ENCODE measurements around the gene NOCT.

Gene NOCT

DNA sequence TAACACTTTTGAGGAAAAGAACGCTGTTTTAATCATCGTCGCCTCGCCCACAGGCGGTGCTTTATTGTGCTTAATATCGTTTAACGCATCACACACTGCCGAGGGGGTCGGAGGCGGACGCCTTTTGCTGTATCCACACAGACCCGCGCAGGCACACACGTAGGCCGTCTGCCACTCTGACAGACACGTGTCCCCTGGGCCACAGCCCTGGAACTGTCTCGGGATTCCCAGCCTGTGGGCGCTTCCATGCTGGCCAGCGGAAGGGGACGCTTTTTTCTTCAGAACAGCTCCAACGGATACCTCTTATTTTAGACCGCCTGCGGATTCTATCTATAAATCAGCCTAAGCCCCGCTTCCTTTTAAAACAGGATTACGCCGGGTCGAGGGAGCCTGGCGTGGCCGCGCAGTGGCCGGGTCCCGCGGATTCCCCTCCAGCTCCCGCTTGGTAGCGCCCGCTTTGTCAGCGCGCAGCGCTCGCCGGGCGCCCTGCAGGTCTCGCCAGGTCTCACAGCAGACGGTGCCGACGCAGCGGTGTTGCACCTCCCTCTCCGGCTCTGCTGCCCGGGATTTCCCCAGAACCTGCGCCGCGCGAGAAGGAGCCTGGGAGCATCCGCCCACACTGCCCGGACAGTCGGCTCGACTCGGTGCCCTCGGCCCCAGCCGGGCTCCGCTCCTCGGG lies at the start of gene NOCT:
Gene NOCT, plus strand, starts transcription at position 513 of the 679 bp plus-strand sequence. CDS start 201 bp downstream, outside the sequence.
- H3K4me3 ChIP-seq (ENCODE audit: control insufficient read depth, low read depth, low read length) = peak within 1 kb of the TSS; percentile 48
- TF ChIP-seq, protein P1, sequence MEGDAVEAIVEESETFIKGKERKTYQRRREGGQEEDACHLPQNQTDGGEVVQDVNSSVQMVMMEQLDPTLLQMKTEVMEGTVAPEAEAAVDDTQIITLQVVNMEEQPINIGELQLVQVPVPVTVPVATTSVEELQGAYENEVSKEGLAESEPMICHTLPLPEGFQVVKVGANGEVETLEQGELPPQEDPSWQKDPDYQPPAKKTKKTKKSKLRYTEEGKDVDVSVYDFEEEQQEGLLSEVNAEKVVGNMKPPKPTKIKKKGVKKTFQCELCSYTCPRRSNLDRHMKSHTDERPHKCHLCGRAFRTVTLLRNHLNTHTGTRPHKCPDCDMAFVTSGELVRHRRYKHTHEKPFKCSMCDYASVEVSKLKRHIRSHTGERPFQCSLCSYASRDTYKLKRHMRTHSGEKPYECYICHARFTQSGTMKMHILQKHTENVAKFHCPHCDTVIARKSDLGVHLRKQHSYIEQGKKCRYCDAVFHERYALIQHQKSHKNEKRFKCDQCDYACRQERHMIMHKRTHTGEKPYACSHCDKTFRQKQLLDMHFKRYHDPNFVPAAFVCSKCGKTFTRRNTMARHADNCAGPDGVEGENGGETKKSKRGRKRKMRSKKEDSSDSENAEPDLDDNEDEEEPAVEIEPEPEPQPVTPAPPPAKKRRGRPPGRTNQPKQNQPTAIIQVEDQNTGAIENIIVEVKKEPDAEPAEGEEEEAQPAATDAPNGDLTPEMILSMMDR (IDR thresholded peaks at IDR 0.05; ENCODE audit: control insufficient read depth, insufficient read depth, low read depth, low read length, missing control alignments) = no peak
- DNase-seq (ENCODE audit: low read depth) = peak; percentile 70

DNA sequence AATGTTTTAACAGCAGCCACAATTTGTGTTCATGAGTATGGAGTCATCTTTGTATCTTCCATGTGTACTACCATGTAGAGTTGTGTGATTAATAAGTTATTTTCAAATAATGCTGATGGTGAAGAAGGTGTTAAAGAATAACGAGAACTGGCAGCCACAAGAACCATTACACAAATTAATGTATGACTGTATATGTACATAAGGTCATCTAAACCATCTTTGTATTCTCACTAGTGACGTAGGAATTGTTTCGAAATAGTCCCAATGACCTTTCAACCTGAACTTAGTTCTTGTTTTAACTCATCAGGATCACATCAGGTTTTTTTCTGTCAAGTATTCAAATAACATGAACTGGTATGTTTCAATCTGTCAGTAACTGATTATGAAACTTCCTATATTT lies 48.3 kb upstream of the NOCT start:
- TF ChIP-seq, protein P1 (IDR thresholded peaks at IDR 0.05; ENCODE audit: control insufficient read depth, insufficient read depth, low read depth, low read length, missing control alignments) = no peak
- no peak overlapping the region for H3K4me3 ChIP-seq (ENCODE audit: control insufficient read depth, low read depth, low read length)
- no peak for DNase-seq (ENCODE audit: low read depth)

- no peak overlapping the region for H3K4me3 ChIP-seq (ENCODE audit: control insufficient read depth, low read depth, low read length)
- DNase-seq (ENCODE audit: low read depth) = no peak
- TF ChIP-seq, protein P1 (IDR thresholded peaks at IDR 0.05; ENCODE audit: control insufficient read depth, insufficient read depth, low read depth, low read length, missing control alignments) = no peak
Observed at GRCh38 chr4:138972956-138973801, 42.4 kb upstream of the NOCT start.

- DNase-seq (ENCODE audit: low read depth) = no peak
Observed at GRCh38 chr4:138975225-138975624, 40.4 kb upstream of the NOCT start.

GRCh38 chr4:138976526-138976925 lies 39.1 kb upstream of the NOCT start:
- DNase-seq (ENCODE audit: low read depth) = no peak
- no peak overlapping the region for H3K4me3 ChIP-seq (ENCODE audit: control insufficient read depth, low read depth, low read length)
- TF ChIP-seq, protein P1 (IDR thresholded peaks at IDR 0.05; ENCODE audit: control insufficient read depth, insufficient read depth, low read depth, low read length, missing control alignments) = no peak

More at GRCh38 chr4:138975225-138975624, 40.4 kb upstream of the NOCT start:
- TF ChIP-seq, protein P1 (IDR thresholded peaks at IDR 0.05; ENCODE audit: control insufficient read depth, insufficient read depth, low read depth, low read length, missing control alignments) = no peak
- no peak overlapping the region for H3K4me3 ChIP-seq (ENCODE audit: control insufficient read depth, low read depth, low read length)

GRCh38 chr4:138977524-138977923 lies 38.1 kb upstream of the NOCT start:
- no peak overlapping the region for H3K4me3 ChIP-seq (ENCODE audit: control insufficient read depth, low read depth, low read length)
- DNase-seq (ENCODE audit: low read depth) = no peak
- TF ChIP-seq, protein P1 (IDR thresholded peaks at IDR 0.05; ENCODE audit: control insufficient read depth, insufficient read depth, low read depth, low read length, missing control alignments) = no peak
